ENCODE results near the gene SKP2. TPM values are rescaled to one million over a fixed set of nuclear protein-coding genes. Genes with fewer than 3 reads are reported as not detected.

Gene SKP2
- total and polyA plus RNA-seq, 3 donors from 2014 or later: 7.1 to 14.2 (median 10.6) TPM

DNA sequence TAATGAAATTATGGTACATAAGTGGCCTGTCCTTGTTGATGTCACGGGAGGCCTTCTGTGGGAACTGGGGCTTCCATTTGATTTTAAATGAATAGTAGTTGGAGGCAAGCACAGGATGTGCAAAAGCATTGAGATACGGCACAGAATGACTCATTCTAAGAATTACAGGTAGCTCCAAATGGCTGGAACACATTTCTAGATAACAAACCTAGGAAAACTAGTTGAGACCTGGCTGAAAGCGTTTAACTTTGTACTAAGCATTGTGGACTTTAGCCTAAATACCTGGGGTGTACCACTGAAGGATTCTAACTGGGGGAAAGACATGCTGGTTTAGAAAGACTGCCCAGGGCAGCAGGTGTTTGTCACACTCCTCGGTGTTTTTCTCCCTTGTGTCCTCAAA is 9.4 kb downstream of the SKP2 start:
- no peaks in the 10 kb centered on the region for H3K9me3 ChIP-seq
- no peak overlapping the region for H3K27ac ChIP-seq
- intact Hi-C loops (cut with DNase I; ENCODE audit: low total_unique reads): no loop called here
- DNase-seq: no peak
- WGBS, 2 donors: 93 to 95% methylated on average over 4 of the region's 4 CpGs
- H3K4me1 ChIP-seq: no peaks in the 10 kb centered on the region
- H3K36me3 ChIP-seq (ENCODE audit: low read depth, missing control alignments): no peaks in the 10 kb centered on the region
- TF ChIP-seq, protein P1, sequence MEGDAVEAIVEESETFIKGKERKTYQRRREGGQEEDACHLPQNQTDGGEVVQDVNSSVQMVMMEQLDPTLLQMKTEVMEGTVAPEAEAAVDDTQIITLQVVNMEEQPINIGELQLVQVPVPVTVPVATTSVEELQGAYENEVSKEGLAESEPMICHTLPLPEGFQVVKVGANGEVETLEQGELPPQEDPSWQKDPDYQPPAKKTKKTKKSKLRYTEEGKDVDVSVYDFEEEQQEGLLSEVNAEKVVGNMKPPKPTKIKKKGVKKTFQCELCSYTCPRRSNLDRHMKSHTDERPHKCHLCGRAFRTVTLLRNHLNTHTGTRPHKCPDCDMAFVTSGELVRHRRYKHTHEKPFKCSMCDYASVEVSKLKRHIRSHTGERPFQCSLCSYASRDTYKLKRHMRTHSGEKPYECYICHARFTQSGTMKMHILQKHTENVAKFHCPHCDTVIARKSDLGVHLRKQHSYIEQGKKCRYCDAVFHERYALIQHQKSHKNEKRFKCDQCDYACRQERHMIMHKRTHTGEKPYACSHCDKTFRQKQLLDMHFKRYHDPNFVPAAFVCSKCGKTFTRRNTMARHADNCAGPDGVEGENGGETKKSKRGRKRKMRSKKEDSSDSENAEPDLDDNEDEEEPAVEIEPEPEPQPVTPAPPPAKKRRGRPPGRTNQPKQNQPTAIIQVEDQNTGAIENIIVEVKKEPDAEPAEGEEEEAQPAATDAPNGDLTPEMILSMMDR (IDR thresholded peaks at IDR 0.05): no peak
- no peak for TF ChIP-seq POLR2A (IDR thresholded peaks at IDR 0.05)
- no peaks in the 10 kb centered on the region for H3K27me3 ChIP-seq
- no peak overlapping the region for H3K4me3 ChIP-seq

DNA sequence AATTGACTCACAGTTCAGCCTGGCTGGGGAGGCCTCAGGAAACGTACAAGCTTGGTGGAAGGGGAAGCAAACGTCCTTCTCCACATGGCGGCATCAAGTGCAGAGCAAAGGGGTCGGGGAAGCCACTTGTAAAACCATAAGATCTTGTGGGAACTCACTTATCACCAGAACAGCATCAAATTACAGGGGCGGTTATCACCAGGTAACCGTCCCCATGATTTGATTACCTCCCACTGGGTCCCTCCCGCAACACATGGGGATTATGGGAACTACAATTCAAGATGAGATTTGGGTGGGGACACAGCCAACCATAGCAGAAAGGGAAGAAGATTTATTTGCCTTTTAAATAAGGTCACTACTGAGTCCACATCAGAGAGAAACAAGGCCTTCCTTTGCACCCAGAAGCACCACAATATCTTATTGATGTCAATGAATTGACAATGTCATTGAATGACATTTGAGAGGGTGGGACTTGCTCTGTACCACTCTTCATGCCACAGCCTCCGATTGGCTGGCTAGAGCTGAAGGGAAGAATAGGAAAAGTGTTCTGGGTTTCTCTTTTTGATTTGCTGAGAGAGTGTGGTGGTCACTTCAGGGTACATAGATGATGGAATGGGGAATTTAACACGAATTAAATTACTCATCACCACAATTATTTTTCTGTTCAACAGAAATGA is 11.0 kb downstream of the SKP2 start:
- no peak overlapping the region for H3K27ac ChIP-seq
- H3K9me3 ChIP-seq: no peaks in the 10 kb centered on the region
- H3K27me3 ChIP-seq: no peaks in the 10 kb centered on the region
- intact Hi-C loops (cut with DNase I; ENCODE audit: low total_unique reads): no loop called here
- WGBS, 2 donors: 84 to 92% methylated on average over 9 of the region's 9 CpGs
- no peak overlapping the region for H3K4me3 ChIP-seq
- H3K36me3 ChIP-seq (ENCODE audit: low read depth, missing control alignments): no peaks in the 10 kb centered on the region
- no peak for DNase-seq
- TF ChIP-seq, protein P1 (IDR thresholded peaks at IDR 0.05): no peak
- TF ChIP-seq POLR2A (IDR thresholded peaks at IDR 0.05): no peak
- H3K4me1 ChIP-seq: no peaks in the 10 kb centered on the region

DNA sequence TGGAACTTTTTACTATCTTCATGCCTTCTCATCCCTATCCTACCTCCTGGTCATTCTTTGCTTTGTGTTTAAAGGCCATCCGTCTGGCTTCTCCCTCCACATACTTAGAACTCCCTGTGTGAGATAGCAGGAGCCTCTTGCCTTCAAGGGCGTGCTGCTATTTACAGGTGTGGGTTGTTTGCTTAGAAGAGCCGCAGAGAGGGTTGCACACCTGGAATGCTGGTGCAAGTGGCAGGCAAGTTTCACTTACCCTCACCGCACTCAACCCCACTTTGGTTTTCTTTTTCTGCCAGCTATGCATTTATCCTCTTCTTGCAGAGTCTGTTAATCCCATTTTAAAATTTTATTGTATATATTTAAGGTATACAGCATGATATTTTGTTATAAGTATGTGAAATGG is 12.6 kb downstream of the SKP2 start:
- Histone ChIP-seq H3K4me3 (no peak overlapping the region), H3K27ac (no peak overlapping the region), H3K4me1 (no peaks in the 10 kb centered on the region), H3K9me3 (no peaks in the 10 kb centered on the region), H3K36me3 (ENCODE audit: low read depth, missing control alignments) (no peaks in the 10 kb centered on the region), H3K27me3 (no peaks in the 10 kb centered on the region)
- no peak for TF ChIP-seq POLR2A (IDR thresholded peaks at IDR 0.05)
- TF ChIP-seq, protein P1 (IDR thresholded peaks at IDR 0.05): no peak
- no peak for DNase-seq
- intact Hi-C loops (cut with DNase I; ENCODE audit: low total_unique reads): no loop called here
- 92 to 95% methylated on average over 4 of the region's 4 CpGs for WGBS, 2 donors

DNA sequence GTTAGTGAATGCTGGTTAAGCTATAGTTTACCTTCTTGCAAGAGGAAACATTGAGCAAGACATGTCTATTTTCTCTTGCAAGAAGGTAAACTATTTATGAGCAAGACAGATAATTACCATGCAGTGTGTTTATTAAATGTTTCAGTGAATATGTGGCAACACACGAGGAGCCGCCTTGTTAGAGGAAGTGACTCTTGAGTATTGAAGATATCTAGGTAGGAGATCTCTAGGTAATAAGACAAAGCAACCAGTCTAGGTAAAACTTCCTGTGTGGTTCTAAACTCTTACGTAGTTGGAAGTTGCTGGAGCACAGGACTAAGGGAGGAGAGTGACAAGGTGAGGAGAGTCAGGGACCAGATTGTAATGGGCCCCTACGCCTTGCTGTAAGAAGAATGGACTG is 16.8 kb downstream of the SKP2 start:
- H3K27ac ChIP-seq: no peak overlapping the region
- H3K4me1 ChIP-seq: no peaks in the 10 kb centered on the region
- H3K9me3 ChIP-seq: no peaks in the 10 kb centered on the region
- DNase-seq: no peak
- WGBS, 2 donors: 93 to 94% methylated on average over 4 of the region's 4 CpGs
- intact Hi-C loops (cut with DNase I; ENCODE audit: low total_unique reads): no loop called here
- H3K36me3 ChIP-seq (ENCODE audit: low read depth, missing control alignments): no peaks in the 10 kb centered on the region
- TF ChIP-seq, protein P1 (IDR thresholded peaks at IDR 0.05): no peak
- no peak for TF ChIP-seq POLR2A (IDR thresholded peaks at IDR 0.05)
- no peak overlapping the region for H3K4me3 ChIP-seq
- no peaks in the 10 kb centered on the region for H3K27me3 ChIP-seq

DNA sequence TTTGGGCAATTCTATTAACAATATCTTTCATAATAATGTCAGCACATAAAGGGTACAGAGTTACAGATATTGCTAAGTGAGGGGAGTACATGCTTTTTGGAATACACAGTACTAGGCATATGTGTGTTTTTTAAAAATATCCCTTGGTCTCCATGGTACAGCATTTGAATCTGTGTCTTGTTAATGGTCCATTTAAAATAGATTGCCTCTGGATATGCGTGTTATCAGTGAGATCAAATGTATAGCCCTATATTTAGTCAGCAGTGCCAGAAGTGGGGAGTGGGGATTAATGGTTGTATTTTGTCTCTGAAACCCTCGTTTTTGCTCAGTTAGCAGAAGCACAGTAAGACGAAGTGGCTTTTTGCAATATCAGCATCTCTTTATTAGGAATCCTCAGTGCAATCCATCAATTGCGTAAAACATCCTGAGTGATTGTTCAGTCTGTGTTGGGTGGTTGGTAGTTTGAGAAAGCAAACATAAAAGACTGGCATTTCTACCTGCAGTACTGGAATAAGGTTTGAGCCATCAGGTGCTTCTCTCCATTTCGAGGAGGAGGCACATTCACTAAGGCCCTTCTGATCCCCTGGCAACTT is 19.0 kb downstream of the SKP2 start:
- no peak for DNase-seq
- no peak for TF ChIP-seq POLR2A (IDR thresholded peaks at IDR 0.05)
- TF ChIP-seq, protein P1 (IDR thresholded peaks at IDR 0.05): no peak
- intact Hi-C loops (cut with DNase I; ENCODE audit: low total_unique reads): no loop called here
- Histone ChIP-seq H3K27me3 (no peaks in the 10 kb centered on the region), H3K4me1 (no peaks in the 10 kb centered on the region), H3K36me3 (ENCODE audit: low read depth, missing control alignments) (no peaks in the 10 kb centered on the region), H3K4me3 (no peak overlapping the region), H3K9me3 (no peaks in the 10 kb centered on the region), H3K27ac (no peak overlapping the region)
- WGBS, 2 donors: 87 to 88% methylated on average over 5 of the region's 5 CpGs

All from testis (tissue), 3 donors.